GM21423 (cell line): Measurements from ENCODE around the gene APLF.
"Not testable (repeated sequence)": the region's sequence is repeated elsewhere in the genome, so short reads cannot be mapped to it uniquely, and the experiment has no call there.

Source experiments
- ATAC-seq: cut with Tn5 transposase; IDR thresholded peaks from one replicate; pipeline ENCODE4 v1.9.1; 2021; ENCODE audit warnings: mild to moderate bottlenecking, moderate library complexity; ENCODE audit not compliant: unreplicated experiment

Gene APLF

GRCh38 chr2:68569604-68570003 is 102.2 kb downstream of the APLF start:
- no peak for ATAC-seq

GRCh38 chr2:68570434-68570833 is 103.0 kb downstream of the APLF start:
- not testable (repeated sequence) for ATAC-seq

DNA sequence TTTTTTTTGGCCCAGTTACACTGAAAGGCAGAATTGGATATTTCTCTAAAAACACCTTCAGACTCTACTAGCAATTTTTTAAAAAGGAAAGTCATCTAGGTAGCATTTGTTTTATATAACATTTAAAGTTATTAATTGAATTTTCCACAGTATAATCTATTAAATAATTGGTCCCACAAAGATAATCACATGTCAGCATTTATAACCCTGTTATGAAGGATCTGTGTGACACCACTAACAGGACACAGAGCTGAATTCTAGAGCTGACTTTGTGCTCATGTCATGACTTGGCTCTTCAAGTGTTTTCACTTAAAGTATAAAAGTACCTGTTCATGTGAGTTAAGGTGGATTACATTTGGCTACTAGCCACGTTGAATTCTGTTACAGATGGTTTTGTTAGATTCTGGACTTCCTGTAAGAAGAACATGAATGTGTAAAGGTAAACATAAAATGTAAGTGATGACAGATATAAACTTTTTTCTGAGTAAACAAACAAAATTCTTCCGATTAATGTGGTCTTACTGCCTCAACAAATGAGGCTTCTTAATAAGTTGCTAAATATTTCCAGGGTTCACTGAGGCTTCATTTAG is 106.9 kb downstream of the APLF start:
- no peak for ATAC-seq

- no peak for ATAC-seq
These were observed 109.8 kb downstream of the APLF start for GRCh38 chr2:68577183-68577582.

DNA sequence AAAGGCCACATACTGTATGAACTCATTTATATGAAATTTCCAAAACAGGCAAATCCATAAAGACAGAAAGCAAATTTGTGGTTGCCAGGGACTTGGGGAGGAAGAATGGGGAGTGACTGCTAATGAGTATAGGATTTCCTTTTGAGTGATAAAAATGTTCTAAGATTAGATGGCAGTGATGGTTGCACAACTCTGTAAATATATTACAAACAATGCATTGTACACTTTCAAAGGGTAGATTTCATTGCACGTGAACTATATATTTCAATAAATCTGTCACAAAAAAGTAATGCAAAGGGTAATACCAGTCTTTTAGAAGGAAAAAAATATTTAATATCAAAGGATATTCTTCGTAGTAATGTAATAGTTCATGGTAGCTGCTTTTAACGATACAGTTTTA is 112.3 kb downstream of the APLF start:
- no peak for ATAC-seq

- ATAC-seq = no peak
These were observed 121.2 kb downstream of the APLF start for GRCh38 chr2:68588589-68588988.

- no peak for ATAC-seq
These were observed 122.6 kb downstream of the APLF start for GRCh38 chr2:68589963-68590362.

DNA sequence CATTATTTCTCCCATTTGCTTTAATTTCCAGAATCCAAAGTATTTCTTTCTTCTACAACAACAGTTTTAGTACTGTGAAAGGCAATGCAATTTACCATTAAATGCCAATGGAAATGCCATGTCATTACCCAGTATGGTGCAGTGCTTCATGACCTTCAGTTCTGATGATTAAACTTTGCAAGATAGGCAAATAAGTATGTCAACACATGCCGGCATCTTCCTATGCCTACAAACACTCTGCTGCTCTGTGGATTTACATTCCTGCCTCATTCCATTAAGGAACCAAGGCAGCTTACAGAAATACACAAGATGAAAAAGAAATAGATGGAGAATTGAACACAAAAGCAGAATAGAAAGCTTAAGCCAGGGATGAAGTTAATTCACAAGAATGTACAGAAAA is 123.3 kb downstream of the APLF start:
- no peak for ATAC-seq

DNA sequence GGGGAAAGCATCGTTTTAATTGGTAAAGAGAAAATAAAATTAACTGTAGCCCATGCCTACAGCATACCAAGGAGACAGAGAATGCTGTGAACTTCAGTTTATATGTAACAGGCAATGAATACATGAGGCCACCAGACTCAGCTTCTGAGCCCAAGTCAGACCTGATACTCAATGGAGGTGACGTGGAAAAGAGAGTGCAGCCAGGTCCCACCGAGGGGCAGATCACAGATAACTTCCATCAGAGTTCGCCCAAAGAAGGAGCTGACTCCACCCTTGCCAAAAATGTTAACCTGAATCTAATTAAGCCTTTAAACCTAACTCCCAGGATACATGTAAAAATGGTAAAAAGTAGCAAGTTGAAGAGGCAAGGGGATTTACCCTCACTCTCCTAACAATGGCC is 123.8 kb downstream of the APLF start:
- no peak for ATAC-seq

DNA sequence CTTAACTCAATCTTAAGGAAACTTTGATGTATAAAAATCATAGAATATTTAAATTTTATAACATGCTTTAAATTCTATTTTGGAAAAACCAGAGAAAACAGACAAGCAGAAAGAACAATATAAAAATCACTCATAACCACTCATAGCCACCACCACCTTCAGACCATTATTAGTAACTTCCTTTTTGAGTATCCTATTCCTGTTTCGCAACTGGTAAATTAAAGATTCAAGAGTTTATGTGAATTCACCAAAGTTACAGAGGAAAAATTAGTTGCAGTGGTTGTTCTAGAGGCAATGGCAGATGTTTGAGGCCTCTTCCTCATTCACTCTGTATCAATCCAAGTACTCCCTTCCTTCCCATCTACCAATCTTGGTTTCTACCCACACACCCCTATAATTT is 126.7 kb downstream of the APLF start:
- ATAC-seq = no peak

DNA sequence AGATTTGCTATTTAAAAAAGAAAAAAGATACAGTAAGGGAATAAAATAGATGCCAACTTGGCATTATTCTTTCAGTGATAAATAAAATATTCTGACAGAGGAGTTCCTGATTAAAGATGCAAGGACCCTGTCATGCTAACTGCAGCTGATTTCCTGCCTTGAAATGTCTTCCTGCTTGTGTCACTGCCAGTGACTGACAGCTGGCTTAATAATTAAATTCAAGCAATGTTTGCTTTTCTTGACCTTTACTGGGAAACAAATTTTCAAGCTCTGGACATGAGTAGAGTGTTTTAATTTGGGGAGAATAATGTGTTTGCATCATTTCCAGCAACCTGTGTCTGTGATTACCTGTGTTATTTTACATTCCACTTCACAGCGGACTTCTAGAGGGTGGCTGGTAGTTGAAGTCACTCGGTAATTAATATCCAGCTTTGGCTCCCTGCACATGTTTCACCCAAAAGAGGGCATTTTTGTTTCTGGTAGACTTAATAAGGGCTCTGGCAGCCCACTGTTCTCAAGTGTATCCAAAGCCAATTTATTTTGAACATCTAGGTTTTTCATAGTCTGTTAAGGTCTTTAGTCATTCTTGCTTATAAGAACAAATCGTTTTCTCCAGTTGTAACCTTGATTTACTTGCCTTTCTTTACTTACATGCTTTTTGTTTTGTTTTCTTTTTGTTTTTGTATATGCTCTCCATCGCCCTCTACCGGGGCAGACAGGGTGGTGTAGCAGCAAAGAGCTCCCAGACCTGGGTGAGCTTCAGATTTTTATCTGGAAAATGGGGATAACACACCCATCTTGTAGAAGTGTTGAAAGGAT is 127.5 kb downstream of the APLF start:
- ATAC-seq = peak; percentile 56

GRCh38 chr2:68595493-68595785 is 128.1 kb downstream of the APLF start:
- not testable (repeated sequence) for ATAC-seq

DNA sequence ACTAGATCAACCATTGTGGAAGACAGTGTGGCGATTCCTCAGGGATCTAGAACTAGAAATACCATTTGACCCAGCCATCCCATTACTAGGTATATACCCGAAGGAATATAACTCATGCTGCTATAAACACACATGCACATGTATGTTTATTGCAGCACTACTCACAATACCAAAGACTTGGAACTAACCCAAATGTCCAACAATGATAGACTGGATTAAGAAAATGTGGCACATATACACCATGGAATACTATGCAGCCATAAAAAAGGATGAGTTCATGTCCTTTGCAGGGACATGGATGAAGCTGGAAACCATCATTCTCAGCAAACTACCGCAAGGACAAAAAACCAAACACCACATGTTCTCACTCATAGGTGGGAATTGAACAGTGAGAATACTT is 133.1 kb downstream of the APLF start:
- ATAC-seq = not testable (repeated sequence)

DNA sequence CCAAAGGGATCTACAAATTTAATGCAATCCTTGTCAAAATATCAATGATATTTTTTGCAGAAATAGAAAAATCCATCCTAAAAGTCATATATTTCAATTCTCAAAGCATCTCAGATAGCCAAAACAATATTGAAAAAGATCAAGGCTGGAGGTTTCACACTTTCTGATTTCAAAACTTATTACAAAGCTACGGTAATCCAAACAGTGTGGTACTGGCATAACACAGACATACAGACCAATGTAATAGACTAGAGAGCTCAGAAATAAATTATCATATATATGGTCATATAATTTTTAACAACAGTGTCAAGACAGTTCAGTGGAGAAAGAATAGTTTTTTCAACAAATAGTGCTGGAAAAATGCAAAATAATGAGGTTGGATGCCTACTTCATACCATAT is 135.7 kb downstream of the APLF start:
- no peak for ATAC-seq

- no peak for ATAC-seq
These were observed 136.7 kb downstream of the APLF start for GRCh38 chr2:68604077-68604476.

DNA sequence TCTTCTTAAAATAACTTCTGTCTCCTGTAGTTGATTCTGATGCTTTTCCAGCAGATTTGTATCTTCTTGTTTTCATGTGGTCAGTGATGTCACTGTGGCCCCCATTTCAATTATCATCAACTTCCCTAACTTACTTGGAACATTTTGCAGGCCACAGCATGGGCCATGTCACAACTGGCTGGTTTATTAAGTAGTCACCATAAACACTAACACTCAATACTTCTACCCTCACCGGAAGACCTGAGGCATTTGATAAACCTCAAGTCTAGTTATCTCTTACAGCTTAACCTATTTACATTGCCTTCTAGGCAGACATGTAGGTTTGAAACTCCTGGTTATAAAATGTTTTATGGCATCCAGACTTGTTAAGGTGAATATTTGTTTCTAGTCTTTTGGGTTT is 138.6 kb downstream of the APLF start:
- ATAC-seq = no peak

GRCh38 chr2:68606759-68607158 is 139.4 kb downstream of the APLF start:
- no peak for ATAC-seq

DNA sequence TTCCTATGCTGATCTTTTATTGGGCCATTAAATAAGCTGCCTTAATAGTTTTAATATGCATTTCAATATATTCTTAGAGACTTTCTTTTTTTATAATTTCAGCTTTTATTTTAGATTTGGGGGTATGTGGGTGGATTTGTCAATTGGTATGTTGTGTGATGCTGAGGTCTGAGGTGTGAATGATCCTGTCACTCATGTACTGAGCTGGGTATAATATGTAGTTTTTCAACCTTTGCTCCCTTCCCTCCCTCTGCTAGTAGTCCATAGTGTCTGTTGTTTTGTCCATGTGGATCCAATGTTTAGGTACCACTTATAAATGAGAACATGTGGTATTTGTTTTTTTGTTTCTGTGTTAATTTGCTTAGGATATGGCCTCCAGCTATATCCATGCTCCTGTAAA is 140.5 kb downstream of the APLF start:
- no peak for ATAC-seq

GRCh38 chr2:68612765-68613519 is 145.6 kb downstream of the APLF start:
- ATAC-seq = no peak

- no peak for ATAC-seq
These were observed 153.4 kb downstream of the APLF start for GRCh38 chr2:68620772-68621171.

GRCh38 chr2:68623820-68624219 is 156.4 kb downstream of the APLF start:
- ATAC-seq = no peak

- ATAC-seq = no peak
These were observed 160.2 kb downstream of the APLF start for GRCh38 chr2:68627615-68628014.
